Stimulated activated CD4-positive, alpha-beta T cell treated with anti-CD3 and anti-CD28 coated beads, Interleukin-2, amount 100 ng/mL, for 24 hours (primary cell): ENCODE results near the gene LCN2.

Experiments used
- DNase-seq, 2 donors: peaks; one replicate each; pipeline ENCODE4 v3.0.0-alpha.2; 2020

Gene LCN2

DNA sequence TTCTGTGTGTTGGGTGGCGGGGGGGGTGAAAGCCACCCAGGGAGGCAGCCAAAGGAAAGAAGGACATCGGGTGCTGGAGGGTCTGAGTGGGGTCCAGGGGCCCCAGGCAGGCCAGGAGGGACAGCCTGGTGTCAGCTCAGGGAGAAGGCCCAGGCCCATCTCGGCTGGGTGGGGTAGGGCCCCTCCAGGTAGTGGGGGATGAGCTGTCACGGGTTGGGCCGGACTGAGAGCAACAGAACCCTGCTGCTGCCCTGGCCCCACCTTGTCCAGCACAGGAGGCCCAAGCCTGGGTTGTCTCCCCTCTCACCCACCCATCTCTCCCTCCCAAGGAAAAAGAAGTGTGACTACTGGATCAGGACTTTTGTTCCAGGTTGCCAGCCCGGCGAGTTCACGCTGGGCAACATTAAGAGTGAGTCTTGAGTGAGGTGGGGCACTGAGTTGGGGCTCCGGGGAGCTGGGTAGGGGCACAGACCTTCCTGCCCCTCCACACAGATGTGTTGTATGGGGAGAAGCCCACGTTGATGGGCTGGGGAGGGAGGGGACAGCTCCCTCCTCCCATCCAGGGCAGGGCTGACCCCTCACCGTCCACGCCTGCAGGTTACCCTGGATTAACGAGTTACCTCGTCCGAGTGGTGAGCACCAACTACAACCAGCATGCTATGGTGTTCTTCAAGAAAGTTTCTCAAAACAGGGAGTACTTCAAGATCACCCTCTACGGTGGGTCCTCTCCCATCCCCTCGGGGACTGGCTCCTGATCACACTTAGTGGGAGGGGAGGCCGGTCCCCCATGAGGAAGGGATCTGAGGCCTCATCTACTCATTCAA is 2.3 kb downstream of the LCN2 start:
- no peak for DNase-seq

DNA sequence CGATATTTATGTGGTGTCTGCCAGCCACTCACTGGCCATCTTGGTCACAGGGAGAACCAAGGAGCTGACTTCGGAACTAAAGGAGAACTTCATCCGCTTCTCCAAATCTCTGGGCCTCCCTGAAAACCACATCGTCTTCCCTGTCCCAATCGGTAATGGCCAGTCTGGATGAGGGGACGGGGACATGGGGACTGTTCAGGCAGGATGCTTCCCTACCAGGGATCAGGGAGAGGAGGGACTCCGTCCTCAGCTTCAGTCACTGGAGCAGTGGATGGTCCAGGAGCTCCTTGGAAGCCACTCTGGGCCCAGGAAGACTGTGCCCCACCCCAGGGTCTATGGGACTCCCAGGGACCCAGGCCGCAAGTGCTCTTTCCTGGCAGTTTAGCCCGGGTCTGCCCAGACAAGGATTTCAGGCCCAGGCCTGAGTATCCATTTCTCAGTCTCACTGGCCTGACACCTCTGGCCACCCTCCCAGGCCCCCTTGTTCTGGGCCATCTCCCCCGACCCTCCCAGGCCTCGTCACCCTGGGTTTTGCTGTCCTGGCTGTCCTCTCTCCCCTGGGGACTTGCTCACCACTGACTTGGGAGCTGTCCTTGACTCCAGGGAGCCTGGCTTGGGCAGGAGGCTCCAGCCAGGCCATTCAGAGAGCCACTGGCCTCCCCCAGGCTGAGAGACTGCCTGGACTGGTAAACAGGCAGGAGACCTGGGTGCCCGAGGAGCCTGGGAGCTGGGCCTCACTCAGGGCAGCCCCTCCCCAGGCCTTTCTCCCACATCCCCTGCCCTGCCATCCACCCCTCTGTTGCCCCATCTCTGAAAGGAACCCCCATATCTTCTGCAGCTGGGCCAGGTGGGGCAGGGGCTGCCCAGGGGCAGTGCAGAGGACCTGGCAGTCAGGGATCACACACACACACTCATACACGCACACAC is 3.1 kb downstream of the LCN2 start:
- no peak for DNase-seq

DNA sequence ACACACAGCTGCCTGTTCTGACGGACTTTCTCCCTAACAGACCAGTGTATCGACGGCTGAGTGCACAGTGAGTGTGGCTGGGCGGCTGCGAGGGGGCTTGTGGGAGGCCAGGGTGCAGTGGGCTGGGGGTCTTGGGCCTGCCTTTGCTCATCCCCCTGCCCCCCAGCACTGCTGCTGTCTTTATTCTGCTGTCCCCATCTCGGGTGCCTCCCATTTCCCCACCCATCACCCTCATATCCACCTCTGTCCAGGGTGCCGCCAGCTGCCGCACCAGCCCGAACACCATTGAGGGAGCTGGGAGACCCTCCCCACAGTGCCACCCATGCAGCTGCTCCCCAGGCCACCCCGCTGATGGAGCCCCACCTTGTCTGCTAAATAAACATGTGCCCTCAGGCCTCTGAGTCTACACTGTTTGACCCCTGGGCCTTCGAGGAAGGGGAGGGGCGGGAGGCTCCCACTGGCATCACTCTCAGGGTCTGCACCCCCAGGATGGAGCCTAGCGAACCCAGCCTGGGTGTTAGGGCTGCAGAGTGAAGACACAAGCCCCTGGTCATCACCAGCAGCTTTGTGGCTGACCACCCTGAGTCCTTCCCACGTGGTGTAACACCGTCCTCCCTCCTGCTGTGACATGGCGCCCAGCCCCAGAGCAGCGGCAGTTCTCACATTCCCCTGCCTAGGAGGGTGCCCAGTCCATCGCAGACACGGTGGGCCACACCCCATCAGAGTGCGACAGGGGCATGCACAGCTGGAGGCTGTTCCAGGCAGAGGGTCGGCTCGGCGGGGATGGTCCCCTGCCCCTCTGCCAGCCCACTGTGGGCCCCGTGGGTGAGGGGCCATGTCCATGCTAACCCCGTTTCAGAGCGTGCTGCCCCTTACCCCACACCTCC is 4.0 kb downstream of the LCN2 start:
- no peak for DNase-seq

DNA sequence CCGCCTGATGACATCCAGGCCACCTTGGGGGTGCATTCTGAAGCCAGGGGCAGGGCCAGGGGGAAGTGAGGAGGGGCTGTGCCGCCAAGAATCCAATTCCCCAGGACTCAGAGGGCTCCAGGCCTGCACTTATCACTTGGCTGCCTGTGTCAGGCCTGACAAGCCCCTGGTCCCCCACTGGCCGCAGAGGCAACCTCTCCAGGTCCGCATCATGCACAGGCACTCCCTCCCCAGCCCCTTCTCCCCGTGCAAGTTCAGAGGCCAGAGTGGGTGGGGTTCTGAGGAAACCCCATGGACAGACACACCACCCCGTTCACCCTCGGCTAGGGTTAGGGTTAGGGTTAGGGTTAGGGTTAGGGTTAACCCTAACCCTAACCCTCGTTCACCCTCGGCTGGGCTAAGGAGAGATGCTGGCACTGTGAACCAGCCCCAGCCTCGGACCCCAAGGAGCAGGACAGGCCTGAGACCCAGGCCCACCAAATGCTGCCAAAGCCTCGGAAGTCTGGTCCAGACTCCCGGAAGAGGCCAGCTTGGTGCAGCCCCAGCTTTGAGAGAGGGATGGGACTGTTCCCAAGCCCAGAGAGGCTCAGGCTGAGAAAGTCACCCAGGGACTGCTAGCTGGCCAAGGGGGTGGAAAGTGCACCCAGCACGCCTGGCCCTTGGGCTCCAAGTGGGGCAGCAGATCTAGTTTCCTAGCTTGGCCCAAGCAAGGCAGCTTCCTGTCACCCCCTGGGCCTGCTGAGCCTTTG is 4.9 kb downstream of the LCN2 start:
- DNase-seq = no peak

DNA sequence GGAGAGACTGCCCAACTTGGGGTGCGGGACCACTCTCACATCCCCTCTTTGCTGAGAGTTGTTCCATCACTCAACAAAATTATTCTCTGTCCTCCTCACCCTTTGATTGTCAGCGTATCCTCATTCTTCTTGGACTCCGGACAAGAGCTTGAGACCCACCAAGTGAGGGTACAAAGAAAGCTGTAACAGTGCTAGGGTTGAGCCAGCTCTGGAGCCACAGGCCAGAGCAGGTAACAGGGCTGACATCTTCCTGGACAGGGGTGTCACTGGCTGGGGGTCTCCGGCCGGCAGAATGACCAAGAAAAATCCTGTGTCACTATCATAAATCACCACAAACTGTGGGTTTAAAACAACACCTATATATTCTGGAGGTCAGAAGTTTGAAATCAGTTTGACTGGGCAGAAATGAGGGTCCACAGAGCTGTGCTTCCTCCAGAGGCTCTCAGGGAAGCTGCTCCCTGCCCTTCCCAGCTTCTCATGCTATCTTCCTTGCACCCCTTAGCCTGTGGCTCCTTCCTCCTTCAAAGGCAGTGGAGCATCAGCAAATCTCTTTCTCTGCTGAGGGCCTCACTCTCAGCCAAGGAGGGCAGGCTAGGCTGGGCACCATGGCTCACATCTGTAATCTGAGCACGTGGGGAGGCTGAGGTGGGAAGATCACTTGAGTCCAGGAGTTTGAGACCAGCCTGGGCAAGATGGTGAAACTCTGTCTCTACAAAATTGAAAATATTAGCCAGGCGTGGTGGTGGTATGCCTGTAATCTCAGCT is 6.7 kb downstream of the LCN2 start:
- DNase-seq = no peak

DNA sequence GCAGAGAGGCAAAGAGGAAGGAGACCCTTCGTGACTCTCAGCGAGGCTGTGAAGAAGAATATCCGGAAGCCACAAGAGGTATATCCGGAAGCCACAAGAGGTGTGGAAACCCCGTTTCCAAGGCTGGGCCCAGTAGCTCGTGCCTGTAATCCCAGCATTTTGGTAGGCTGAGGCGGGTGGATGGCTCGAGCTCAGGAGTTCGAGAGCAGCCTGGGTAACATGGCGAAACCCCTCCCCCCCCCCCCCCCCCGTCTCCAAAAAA is 10.2 kb downstream of the LCN2 start:
- peak; percentile 44 to 46 for DNase-seq

DNA sequence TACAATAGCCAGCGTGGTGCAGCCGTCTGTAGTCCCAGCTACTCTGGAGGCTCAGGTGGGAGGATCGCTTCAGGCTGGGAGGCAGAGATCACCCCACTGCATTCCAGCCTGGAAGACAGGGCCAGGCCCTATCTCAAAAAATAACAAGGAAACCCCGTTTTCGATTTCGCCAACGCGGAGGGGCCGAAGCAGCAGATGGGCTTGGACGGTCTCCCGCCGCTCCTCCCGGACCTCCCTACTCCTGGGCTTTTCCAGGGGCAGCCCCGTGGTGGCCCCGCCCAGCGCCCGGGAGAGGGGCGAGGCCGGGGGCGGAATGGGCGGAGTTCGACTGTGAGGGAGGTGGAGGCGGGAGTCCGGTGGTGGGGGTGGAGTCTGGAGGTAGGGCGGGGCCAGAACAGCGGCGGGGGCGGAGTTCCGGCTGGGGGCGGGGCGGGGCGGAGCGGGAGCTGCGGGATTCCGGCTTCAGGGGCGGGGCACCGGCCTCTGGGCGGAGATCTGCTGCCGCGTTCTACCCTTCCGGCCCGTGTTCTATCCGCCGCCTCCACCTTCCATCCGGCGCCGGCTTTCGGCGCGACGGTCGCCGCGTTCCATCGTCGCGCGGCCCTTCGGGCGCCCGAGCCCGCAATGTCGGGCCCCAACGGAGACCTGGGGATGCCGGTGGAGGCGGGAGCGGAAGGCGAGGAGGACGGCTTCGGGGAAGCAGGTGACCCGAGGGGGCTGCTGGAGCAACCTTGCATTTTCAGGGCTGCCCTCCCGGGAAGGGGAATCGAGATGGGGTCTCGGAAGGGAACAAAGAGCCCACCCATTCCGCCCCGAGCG is 10.7 kb downstream of the LCN2 start, which contains the start of gene BBLN:
Gene BBLN, plus strand, starts transcription at position 482 of the 819 bp plus-strand sequence. Its CDS starts 143 bp downstream, at position 625.
- DNase-seq = peak; percentile 94 to 97

DNA sequence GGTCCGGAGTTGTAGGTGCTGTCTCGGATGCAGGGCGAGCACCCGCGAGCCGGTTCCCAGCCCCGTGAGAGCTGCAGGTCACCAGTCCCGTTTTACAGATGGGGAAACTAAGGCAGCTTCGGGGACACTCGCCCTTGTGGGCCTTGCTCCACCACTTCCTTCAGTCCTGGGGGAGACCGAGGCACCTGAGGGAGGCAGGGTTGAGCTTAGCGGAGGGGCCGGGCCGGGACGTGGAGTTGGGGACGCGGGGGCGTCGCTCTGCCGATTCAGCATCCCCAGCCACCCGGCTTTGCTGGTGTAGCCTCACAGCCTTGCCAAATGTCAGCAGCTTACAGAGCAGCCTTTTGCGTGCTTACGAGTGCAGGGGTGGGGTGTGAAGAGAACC is 11.3 kb downstream of the LCN2 start:
- peak; percentile 64 to 69 for DNase-seq

DNA sequence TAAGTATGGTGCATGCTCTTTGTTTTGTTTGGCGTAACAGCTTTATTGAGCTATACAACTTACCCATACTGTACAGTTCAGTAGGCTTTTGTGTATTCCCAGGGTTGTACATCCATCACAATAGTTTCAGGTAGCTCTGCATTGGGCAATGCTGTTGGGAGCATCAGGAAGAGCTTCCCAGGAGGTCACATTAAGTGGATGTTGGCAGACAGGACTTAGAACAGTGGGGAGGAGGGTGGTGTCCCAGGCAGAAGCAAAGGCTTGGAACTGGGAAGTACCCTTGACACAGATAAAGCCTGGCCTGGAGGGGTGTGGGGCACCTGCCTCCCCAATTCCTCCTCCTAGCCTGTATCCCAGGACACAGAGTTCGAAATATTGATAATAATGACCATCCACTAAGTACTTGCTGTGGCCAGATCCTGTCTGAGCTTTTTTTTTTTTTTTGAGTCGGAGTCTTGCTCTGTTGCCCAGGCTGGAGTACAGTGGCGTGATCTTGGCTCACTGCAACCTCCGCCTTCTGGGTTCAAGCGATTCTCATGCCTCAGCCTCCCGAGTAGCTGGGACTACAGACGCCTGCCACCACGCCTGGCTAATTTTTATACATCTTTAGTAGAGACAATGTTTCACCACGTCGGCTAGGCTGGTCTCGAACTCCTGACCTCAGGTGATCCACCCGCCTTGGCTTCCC is 12.1 kb downstream of the LCN2 start:
- no peak for DNase-seq

DNA sequence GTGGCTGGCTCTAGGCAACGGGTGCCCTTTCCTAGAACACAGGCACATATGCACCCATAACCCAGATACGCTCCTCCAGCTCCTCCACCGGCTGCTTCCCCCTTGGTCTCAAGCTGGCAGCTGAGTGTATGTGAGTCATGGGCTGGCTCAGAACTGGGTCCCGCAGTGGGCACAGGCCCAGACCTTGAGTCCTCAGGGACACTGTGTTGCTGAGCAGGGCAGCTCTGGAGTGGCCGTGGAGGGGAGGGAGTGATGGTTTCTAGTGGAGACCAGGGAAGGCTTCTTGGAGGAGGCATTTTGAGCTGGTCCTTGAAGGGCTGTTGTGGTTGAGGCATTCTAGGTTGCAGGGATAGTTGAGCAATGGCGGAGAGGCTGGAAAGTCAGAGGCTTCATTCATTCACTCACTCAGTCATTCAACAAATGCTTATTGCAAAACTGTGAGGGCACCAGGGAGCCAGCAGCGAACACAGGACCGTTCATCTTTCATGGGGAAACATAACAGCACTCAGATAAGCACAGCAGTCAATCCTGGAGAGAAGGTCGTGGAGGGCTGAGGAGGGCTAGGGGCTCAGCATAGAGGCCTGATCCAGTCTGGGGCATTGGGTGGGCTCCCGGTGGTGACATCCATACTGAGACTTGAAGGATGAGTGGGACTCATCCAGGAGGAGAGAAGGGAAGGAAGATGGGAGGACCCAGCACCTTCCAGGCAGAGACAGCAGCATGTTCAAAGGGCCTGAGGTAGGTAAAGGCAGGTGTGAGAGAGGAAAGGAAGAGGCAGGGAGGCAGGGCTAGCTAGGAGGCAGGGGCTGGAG is 13.2 kb downstream of the LCN2 start:
- no peak for DNase-seq

DNA sequence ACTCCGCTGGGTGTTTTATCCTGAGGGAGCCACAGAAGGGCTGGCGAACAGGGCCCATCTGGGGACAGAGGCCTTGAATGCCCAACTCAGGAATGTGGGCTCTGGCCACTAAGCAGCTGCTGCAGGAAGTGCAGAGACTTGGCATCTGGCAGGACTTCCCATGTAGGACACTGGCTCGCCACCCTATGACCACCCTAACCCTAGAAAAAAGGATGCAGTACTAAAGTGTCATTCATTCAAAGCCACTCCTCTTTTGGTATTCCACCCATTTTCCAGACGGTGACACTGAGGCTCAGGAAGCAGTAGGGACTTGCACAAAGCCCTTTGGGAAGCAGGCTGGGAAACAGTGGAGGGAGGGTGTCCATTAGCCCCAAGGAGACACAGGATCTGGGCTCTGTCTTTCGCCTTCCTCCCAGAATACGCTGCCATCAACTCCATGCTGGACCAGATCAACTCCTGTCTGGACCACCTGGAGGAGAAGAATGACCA is 13.8 kb downstream of the LCN2 start:
- no peak for DNase-seq

DNA sequence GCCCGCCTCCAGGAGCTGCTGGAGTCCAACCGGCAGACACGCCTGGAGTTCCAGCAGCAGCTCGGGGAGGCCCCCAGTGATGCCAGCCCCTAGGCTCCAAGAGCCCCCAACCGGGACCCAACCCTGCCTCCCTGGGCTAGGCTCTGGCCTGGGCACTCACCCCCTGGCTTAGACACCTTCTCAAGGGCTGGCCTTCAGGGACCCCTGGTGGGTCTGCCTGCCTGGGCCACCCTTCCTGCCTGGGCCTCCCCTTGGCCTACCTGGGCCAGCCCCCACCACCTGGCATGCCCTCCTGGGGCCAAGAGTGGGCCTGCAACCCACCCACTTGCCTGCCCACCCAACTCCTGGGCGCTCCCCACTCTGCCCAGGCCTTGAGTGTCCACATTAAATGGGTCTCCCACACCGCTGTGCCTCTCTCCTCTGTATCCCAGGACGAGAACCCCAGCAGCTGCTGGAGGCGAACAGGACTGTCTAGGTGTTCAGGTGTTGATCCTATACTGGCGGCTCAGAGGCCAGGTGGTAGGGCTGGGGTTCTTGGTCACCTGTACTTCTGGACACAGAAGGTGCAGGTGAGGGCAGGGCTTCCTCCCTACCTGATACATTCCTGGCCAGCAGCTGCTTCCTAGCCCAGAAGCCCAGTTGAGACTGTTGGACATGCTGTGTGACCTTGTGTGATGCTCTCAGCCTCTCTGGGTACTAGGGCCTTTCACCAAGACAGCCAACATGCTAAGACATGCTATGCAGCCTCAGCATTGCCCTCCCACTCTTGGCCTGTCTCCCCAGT is 14.5 kb downstream of the LCN2 start:
- DNase-seq = no peak

DNA sequence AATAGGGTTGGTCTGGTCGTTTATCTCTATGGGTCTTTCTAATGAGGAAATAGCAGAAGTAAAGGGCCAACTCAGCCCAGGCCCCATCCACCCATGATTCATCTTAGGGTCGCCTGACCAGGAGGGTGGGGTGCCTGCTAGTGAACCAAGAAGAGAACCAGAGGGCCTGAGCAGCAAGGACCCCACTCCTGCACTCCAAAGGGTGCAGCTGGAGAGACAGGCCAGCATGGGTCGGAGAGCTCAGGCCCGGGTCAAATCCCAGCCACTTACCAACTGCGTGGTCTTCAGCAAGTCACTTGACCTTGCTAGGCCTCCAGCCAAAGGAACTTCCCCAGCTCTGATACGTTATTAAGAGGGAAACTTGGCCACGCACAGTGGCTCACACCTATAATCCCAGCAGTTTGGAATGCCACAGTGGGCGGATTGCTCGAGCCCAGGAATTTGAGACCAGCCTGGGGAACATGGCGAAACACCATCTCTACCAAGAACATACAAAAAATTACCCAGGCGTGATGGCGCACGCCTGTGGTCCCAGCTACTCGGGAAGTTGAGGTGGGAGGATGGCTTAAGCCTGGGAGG is 15.1 kb downstream of the LCN2 start:
- no peak for DNase-seq

DNA sequence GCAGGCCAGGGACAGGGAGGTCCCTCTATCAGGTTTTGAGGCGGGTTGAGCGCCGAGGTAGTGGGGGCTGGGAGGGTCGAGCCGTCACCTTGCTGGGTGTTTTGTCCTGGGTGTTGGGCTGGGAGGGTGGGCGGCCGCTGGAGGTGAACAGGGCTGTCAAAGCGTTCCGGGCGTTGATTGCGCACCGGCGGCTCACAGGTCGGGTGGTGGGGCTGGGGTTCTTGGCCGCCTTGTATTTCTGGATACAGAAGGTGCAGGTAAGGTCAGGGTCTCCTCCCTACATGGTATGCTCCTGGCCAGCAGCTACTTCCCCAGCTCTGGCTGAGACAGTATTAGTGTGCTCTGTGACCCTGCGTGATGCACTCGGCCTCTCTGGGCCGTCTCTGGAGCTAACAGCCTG is 16.9 kb downstream of the LCN2 start:
- no peak for DNase-seq

DNA sequence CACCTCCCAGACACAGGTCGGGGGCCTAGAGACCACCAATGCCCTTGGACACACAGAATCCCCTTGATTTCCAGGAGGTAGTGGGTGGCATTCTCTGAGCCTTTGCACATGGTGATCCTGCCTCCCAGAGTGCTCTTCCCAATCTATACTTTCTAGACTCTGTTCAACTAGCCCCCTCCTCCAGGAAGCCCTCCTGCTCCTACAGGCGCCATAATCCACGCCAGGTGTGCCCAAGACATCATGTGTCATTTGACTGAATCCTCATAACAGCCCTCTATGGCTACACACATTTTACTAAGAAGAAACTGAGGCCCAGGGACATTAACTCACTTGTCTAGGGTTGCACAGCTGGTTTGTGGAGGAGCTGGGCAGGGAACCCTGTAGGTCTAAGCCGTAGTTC is 18.0 kb downstream of the LCN2 start:
- DNase-seq = no peak

DNA sequence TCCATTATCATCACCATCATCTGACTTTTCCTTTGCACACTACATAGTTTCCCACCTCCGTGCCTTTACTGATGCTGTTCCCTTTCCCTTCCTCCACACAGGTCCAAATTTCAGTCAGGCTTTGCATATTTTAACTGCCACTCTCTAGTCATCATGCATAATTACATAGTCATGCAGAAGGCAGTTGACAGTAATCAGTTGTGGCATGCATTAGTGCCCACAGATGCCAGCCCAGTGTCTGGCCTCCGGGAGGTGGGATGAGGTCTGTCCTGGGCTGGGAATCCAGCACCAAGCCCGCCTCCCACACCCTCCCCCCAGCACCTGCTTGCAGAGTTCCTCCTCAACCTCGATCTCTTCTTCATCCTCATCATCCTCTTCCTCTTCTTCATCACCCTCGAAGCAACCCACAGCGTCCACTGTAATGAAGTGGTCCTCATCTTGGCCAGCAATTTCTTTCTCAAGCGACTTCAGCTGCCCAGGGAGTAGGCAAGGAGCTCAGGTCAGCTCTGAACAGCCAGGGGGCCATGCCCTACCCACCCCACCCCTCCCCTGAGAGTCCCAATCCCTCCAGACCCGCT is 19.6 kb downstream of the LCN2 start:
- DNase-seq = no peak

DNA sequence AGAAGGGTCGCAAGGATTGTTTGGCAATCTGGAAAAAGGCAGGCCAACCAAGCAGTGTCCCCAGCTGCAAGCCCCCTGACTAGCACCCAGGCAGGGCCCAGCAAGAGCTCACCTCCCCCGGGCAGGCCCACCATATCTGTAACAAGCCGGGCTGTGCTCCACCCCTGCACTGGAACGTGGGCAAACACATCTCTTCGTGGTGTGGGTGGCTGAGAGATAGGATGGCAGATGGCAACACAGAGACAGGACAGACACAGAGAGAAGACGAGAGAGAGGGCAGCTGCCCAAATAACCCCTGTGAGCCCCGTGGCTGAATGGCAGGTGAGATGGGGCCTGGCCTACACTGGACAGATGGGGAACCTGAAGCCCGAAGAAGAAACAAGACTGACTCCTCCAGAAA is 20.2 kb downstream of the LCN2 start:
- no peak for DNase-seq
